HepG2 (cell line): ENCODE measurements around the gene RNASE4.
"Not testable (repeated sequence)": the region's sequence is repeated elsewhere in the genome, so short reads cannot be mapped to it uniquely, and the experiment has no call there.

Experiments
- ATF3 ChIP-seq: sonication (generic); formaldehyde crosslinking; IDR thresholded peaks from 2 replicates; pipeline ENCODE4 v1.4.0; 2020; ENCODE audit warnings: missing genetic modification reagents
- CEBPG ChIP-seq: IDR thresholded peaks from 2 replicates; pipeline ENCODE4 v1.6.1; 2016
- JUNB ChIP-seq: sonication (generic); formaldehyde crosslinking; IDR thresholded peaks from 2 replicates; pipeline ENCODE4 v1.8.0; 2022; ENCODE audit warnings: missing genetic modification reagents, mild to moderate bottlenecking, borderline replicate concordance
- MIER3 ChIP-seq: IDR thresholded peaks from 2 replicates; pipeline ENCODE4 v1.6.1; 2016; ENCODE audit warnings: missing compliant biosample characterization, borderline replicate concordance
- NCOR1 ChIP-seq: fragments of 200-600 bp; sonication (generic); IDR thresholded peaks from 2 replicates; pipeline ENCODE4 v1.7.0; 2017; ENCODE audit warnings: antibody characterized with exemption, low read length, borderline replicate concordance
- SMARCC2 ChIP-seq: fragments of 450-650 bp; IDR thresholded peaks from 2 replicates; pipeline ENCODE4 v1.6.1; 2017; ENCODE audit warnings: antibody characterized with exemption, mild to moderate bottlenecking
- SP2 ChIP-seq: sonication (generic); formaldehyde crosslinking; IDR thresholded peaks from 2 replicates; pipeline ENCODE4 v1.5.1; 2020; ENCODE audit warnings: mild to moderate bottlenecking, missing genetic modification reagents

DNA sequence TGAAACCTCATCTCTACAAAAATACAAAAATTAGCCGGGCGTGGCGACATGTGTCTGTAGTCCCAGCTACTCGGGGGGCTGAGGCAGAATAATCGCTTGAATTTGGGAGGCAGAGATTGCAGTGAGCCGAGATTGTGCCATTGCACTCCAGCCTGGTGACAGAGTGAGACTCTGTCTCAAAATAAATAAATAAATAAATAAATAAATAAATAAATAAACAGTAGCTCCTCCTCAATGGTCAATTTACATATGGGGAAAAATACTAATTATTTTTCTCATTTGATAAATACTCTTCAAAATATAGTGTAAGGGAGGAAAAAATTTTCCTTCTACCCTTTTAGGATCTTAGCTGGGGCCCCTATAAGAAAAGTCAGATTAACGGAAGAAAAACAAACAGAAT is 53.9 kb downstream of the RNASE4 start:
- not testable (repeated sequence) for TF ChIP-seq ATF3 (CRISPR knock-in tag); SP2 (CRISPR knock-in tag); JUNB (CRISPR knock-in tag); NCOR1; SMARCC2; MIER3 (CRISPR knock-in tag); CEBPG (CRISPR knock-in tag)
